Left lung (tissue), 10 donors: ENCODE data around the gene FBXL15. TPM values are rescaled to one million over a fixed set of nuclear protein-coding genes. Genes with fewer than 3 reads are reported as not detected.

Experiments
- ATAC-seq: fragments of 200-7000 bp; cut with Tn5 transposase; one replicate; pipeline ENCODE4 v1.9.1; 2020; ENCODE audit warnings: moderate library complexity
- DNase-seq, 4 donors: peaks; one replicate each; pipeline ENCODE4 v3.0.0-alpha.2; 2013 to 2020
- H3K27ac ChIP-seq, 2 donors: fragments of 200-600 bp; sonication (generic) in 1 of 2; one replicate each; pipeline versions ENCODE4 v1.5.0 to v1.8.0; 2020 to 2021
- H3K27me3 ChIP-seq, 2 donors: fragments of 200-600 bp; sonication (generic) in 1 of 2; one replicate each; pipeline versions ENCODE4 v1.5.0 to v1.8.0; 2020 to 2021
- H3K36me3 ChIP-seq, 2 donors: fragments of 200-600 bp; sonication (generic) in 1 of 2; one replicate each; pipeline versions ENCODE4 v1.5.0 to v1.8.0; 2020 to 2021
- H3K4me1 ChIP-seq, 2 donors: fragments of 200-600 bp; one replicate each; pipeline ENCODE4 v1.8.0; 2021
- H3K4me3 ChIP-seq, 2 donors: fragments of 200-600 bp; sonication (generic) in 1 of 2; one replicate each; pipeline versions ENCODE4 v1.5.0 to v1.8.0; 2020 to 2021; ENCODE audit warnings: mild to moderate bottlenecking in 1 of 2
- H3K9me3 ChIP-seq, 2 donors: fragments of 200-600 bp; sonication (generic) in 1 of 2; one replicate each; pipeline versions ENCODE4 v1.5.0 to v1.8.0; 2020 to 2021
- CTCF ChIP-seq, 2 donors: fragments of 200-600 bp; sonication (generic) in 1 of 2; IDR thresholded peaks; one replicate each; pipeline versions ENCODE4 v1.5.0 to v1.8.0; 2021; ENCODE audit warnings: antibody characterized with exemption in 2 of 2
- intact Hi-C, 2 donors: fragments of 100-400 bp; cut with DNase I; formaldehyde crosslinking; loops; one replicate each; pipeline versions ENCODE4 v1.11.2 to v1.14.2; 2022
- polyA plus RNA-seq, 6 donors: library from polyadenylated mRNA; unstranded; fragments of 120-200 nt; gene quantifications; one replicate each; pipeline ENCODE4 v1.2.1, GENCODE V29; 2013; ENCODE audit not compliant: insufficient read length in 6 of 6
- total RNA-seq, 2 donors: library from RNA; stranded (reverse); fragmentation: NEBNext Ultra II Directional; extraction: Animal tissue kit (Norgen Biotek cat#: 25700); gene quantifications; one replicate each; pipeline ENCODE4 v1.2.1, GENCODE V29; 2021
- donor health status: DM: no; HTN: yes; CAD: no.
- donor health status: DM: no; HTN: no; CAD: no.

FBXL15 gene
- total and polyA plus RNA-seq, 8 donors: 5.7 to 18.7 (median 7.4) TPM

- peak overlapping the region; percentile 90 to 91 for H3K27ac ChIP-seq
- peak; percentile 81 to 84 for TF ChIP-seq CTCF (IDR thresholded peaks at IDR 0.05)
- peaks cover 0 to 21% of the 10 kb centered on the region in 2 donors for H3K36me3 ChIP-seq
- H3K27me3 ChIP-seq: peaks cover 0 to 21% of the 10 kb centered on the region in 2 donors
- intact Hi-C loops: no loop called here
- peak overlapping the region; percentile 72 to 98 for H3K4me3 ChIP-seq
- H3K4me1 ChIP-seq: peaks cover 17 to 39% of the 10 kb centered on the region in 2 donors
- DNase-seq (peak in 3 of 4 donors; percentile 79 to 97 (median 87)), ATAC-seq (peak; percentile 73)
- no peaks in the 10 kb centered on the region for H3K9me3 ChIP-seq
Measured at GRCh38 chr10:102422545-102423129, 2.0 kb downstream of the FBXL15 start.

GRCh38 chr10:102423372-102423968, 2.8 kb downstream of the FBXL15 start:
- no peak for ATAC-seq
- peak overlapping the region in 1 of 2 donors; percentile 90 for H3K27ac ChIP-seq
- no peak for DNase-seq
- peaks cover 17 to 39% of the 10 kb centered on the region in 2 donors for H3K4me1 ChIP-seq
- peak overlapping the region in 1 of 2 donors; percentile 98 for H3K4me3 ChIP-seq
- H3K9me3 ChIP-seq: no peaks in the 10 kb centered on the region
- intact Hi-C loops: no loop called here
- TF ChIP-seq CTCF (IDR thresholded peaks at IDR 0.05): no peak
- peaks cover 0 to 13% of the 10 kb centered on the region in 2 donors for H3K27me3 ChIP-seq
- H3K36me3 ChIP-seq: peaks cover 0 to 21% of the 10 kb centered on the region in 2 donors

- no peak overlapping the region for H3K27ac ChIP-seq
- peaks cover 0 to 21% of the 10 kb centered on the region in 2 donors for H3K36me3 ChIP-seq
- DNase-seq: no peak
- peaks cover 0 to 6% of the 10 kb centered on the region in 2 donors for H3K27me3 ChIP-seq
- H3K4me3 ChIP-seq: no peak overlapping the region
- TF ChIP-seq CTCF (IDR thresholded peaks at IDR 0.05): no peak
- intact Hi-C loops: no loop called here
- ATAC-seq: no peak
- H3K4me1 ChIP-seq: peaks cover 17 to 35% of the 10 kb centered on the region in 2 donors
- H3K9me3 ChIP-seq: no peaks in the 10 kb centered on the region
Measured at GRCh38 chr10:102424145-102424544, 3.5 kb downstream of the FBXL15 start.

- Histone ChIP-seq H3K4me1 (peaks cover 13 to 27% of the 10 kb centered on the region in 2 donors), H3K27ac (no peak overlapping the region), H3K4me3 (no peak overlapping the region), H3K36me3 (peaks cover 0 to 21% of the 10 kb centered on the region in 2 donors), H3K27me3 (no peaks in the 10 kb centered on the region), H3K9me3 (no peaks in the 10 kb centered on the region)
- intact Hi-C loops: no loop called here
- DNase-seq (peak in 1 of 4 donors; percentile 64), ATAC-seq (no peak)
- no peak for TF ChIP-seq CTCF (IDR thresholded peaks at IDR 0.05)
Measured at GRCh38 chr10:102424916-102425315, 4.3 kb downstream of the FBXL15 start.

GRCh38 chr10:102425444-102425843, 4.8 kb downstream of the FBXL15 start:
- Histone ChIP-seq H3K27me3 (no peaks in the 10 kb centered on the region), H3K36me3 (peaks cover 0 to 21% of the 10 kb centered on the region in 2 donors), H3K9me3 (no peaks in the 10 kb centered on the region), H3K4me1 (peaks cover 8 to 22% of the 10 kb centered on the region in 2 donors), H3K27ac (no peak overlapping the region), H3K4me3 (no peak overlapping the region)
- no peak for TF ChIP-seq CTCF (IDR thresholded peaks at IDR 0.05)
- intact Hi-C loops: no loop called here
- ATAC-seq: no peak
- no peak for DNase-seq
